HepG2 (cell line): ENCODE results near the gene RALY. TPM values are rescaled to one million over a fixed set of nuclear protein-coding genes. Genes with fewer than 3 reads are reported as not detected.

Experiments
- ATAC-seq: fragments of 200-7000 bp; cut with Tn5 transposase; 3 replicates; pipeline ENCODE4 v1.9.1; 2020; ENCODE audit warnings: mild to moderate bottlenecking, moderate library complexity
- BruUV-seq: library from RNA; stranded (reverse); fragments of 400-500 nt; replicated peaks from 2 replicates; lab custom pipeline; 2021; lab: Mats Ljungman, UMichigan
- CTCF ChIA-PET: fragments of 300-600 bp; formaldehyde crosslinking; extraction: SDS; loops from one replicate; lab custom pipeline; 2021; ENCODE audit warnings: low total read pairs, inconsistent platforms, low intra/inter-chr PET ratio; lab: Yijun Ruan, JAX
- POLR2A ChIA-PET: fragments of 350-600 bp; sonication (Branson Sonifier 250); formaldehyde crosslinking; loops from one replicate; lab custom pipeline; 2020; ENCODE audit warnings: antibody characterized with exemption, inconsistent platforms; lab: Yijun Ruan, JAX
- DNase-seq: peaks from one replicate; pipeline ENCODE4 v3.0.0-alpha.2; 2015; ENCODE audit warnings: low spot score
- FAIRE-seq: peaks from 3 replicates; lab custom pipeline; 2011; peaks lifted over from hg19 to GRCh38; lab: Jason Lieb, UNC
- H2AFZ ChIP-seq: one replicate; pipeline ENCODE4 v1.6.1; 2011; ENCODE audit warnings: low read length, inconsistent platforms
- H3K27ac ChIP-seq: fragments of 300-600 bp; 3 replicates; pipeline ENCODE4 v1.8.0; 2011; ENCODE audit warnings: mixed run types, mild to moderate bottlenecking, mixed read lengths, low read length, inconsistent platforms; ENCODE audit not compliant: insufficient read depth; ENCODE audit errors: extremely low read length
- H3K27me3 ChIP-seq, 2 experiments: fragments of 200-600 bp in 1 of 2; 2 replicates in 1 of 2; 3 replicates in 1 of 2; pipeline versions ENCODE4 v1.6.0 to v1.8.0; 2011; ENCODE audit warnings: low read length in 2 of 2, mild to moderate bottlenecking in 2 of 2, moderate library complexity in 2 of 2, inconsistent platforms in 1 of 2; ENCODE audit not compliant: insufficient read depth in 2 of 2, control insufficient read depth in 1 of 2
- H3K36me3 ChIP-seq, 2 experiments: fragments of 200-600 bp in 1 of 2; replicated peaks in 1 of 2; 2 replicates in 1 of 2; 3 replicates in 1 of 2; pipeline versions ENCODE4 v1.5.1 to v1.8.0; 2011; ENCODE audit warnings: low read length in 2 of 2, inconsistent platforms in 1 of 2; ENCODE audit not compliant: insufficient read depth in 2 of 2, control insufficient read depth in 1 of 2
- H3K4me1 ChIP-seq: 2 replicates; pipeline ENCODE4 v1.5.1; 2012; ENCODE audit warnings: low read length, inconsistent platforms; ENCODE audit not compliant: insufficient read depth
- H3K4me2 ChIP-seq: 2 replicates; pipeline ENCODE4 v1.6.0; 2011; ENCODE audit warnings: low read depth, low read length, inconsistent platforms
- H3K4me3 ChIP-seq, 3 experiments: fragments of 200-600 bp in 1 of 3; sonication (generic), shearing (Covaris generic) in 1 of 3; replicated peaks in 1 of 3; 2 replicates each; pipeline ENCODE4 v1.5.1; 2011 to 2016; ENCODE audit warnings: low read length in 3 of 3, inconsistent platforms in 2 of 3, low read depth in 2 of 3, mild to moderate bottlenecking in 2 of 3, control low read depth in 1 of 3, mixed read lengths in 1 of 3; ENCODE audit not compliant: insufficient read depth in 1 of 3
- H3K79me2 ChIP-seq: one replicate; pipeline ENCODE4 v1.6.1; 2011; ENCODE audit warnings: low read length, inconsistent platforms; ENCODE audit not compliant: insufficient read depth
- H3K9ac ChIP-seq: 2 replicates; pipeline ENCODE4 v1.6.0; 2011; ENCODE audit warnings: mild to moderate bottlenecking, low read depth, low read length, inconsistent platforms; ENCODE audit not compliant: insufficient read depth
- H3K9me3 ChIP-seq: 2 replicates; pipeline ENCODE4 v1.5.1; 2012; ENCODE audit warnings: mild to moderate bottlenecking, low read length
- H4K20me1 ChIP-seq: 2 replicates; pipeline ENCODE4 v1.6.0; 2011; ENCODE audit warnings: inconsistent platforms, mild to moderate bottlenecking, low read length, moderate library complexity; ENCODE audit not compliant: insufficient read depth
- MLXIP ChIP-seq: sonication (generic); formaldehyde crosslinking; IDR thresholded peaks from 2 replicates; pipeline ENCODE4 v1.9.0; 2021; ENCODE audit warnings: missing genetic modification reagents, borderline replicate concordance
- SP1 ChIP-seq, 2 experiments: fragments of 450-650 bp in 1 of 2; sonication (generic) in 1 of 2; formaldehyde crosslinking in 1 of 2; IDR thresholded peaks; 2 replicates each; pipeline versions ENCODE4 v1.4.0 to v1.6.1; 2016 to 2020; ENCODE audit warnings: missing genetic modification reagents in 1 of 2
- SP2 ChIP-seq: sonication (generic); formaldehyde crosslinking; IDR thresholded peaks from 2 replicates; pipeline ENCODE4 v1.5.1; 2020; ENCODE audit warnings: mild to moderate bottlenecking, missing genetic modification reagents
- ZNF549 ChIP-seq: sonication (generic); formaldehyde crosslinking; IDR thresholded peaks from 2 replicates; pipeline ENCODE4 v1.5.0; 2020; ENCODE audit warnings: missing genetic modification reagents
- ZNF720 ChIP-seq: sonication (generic); formaldehyde crosslinking; IDR thresholded peaks from 2 replicates; pipeline ENCODE4 v1.4.0; 2020; ENCODE audit warnings: missing genetic modification reagents
- ZZZ3 ChIP-seq: sonication (generic); formaldehyde crosslinking; IDR thresholded peaks from 2 replicates; pipeline ENCODE4 v1.4.0; 2020; ENCODE audit warnings: missing genetic modification reagents, mild to moderate bottlenecking, borderline replicate concordance
- WGBS: methylation state at CpG from one replicate; pipeline ENCODE4 v1.1.6; 2017; ENCODE audit warnings: low lambda C conversion rate; 5-methylcytosine and 5-hydroxymethylcytosine counted together
- in situ Hi-C: cut with HindIII; loops from 2 replicates; pipeline ENCODE4 v1.10.0; 2017; ENCODE audit warnings: low pct_unique_long_range_greater_than_20kb; ENCODE audit not compliant: extremely low pct_ligation_motif_present
- intact Hi-C: fragments of 100-400 bp; cut with micrococcal nuclease; formaldehyde crosslinking; loops from one replicate; pipeline ENCODE4 v1.10.0; 2022; ENCODE audit not compliant: unreplicated experiment
- polyA plus RNA-seq, 8 experiments: library from polyadenylated mRNA; depleted of rRNA in 3 of 8; stranded (reverse) in 7 of 8; unstranded in 1 of 8; fragments of >200 nt; fragmentation: Illumina TruSeq in 4 of 8; extraction: Trizol in 4 of 8; gene quantifications; 2 replicates each; pipeline versions ENCODE4 v1.2.1 to v1.2.3, GENCODE V29; 2011 to 2016; ENCODE audit warnings: low read depth in 4 of 8, missing spikeins in 1 of 8, mixed read lengths in 1 of 8; ENCODE audit not compliant: insufficient read depth in 1 of 8
- total RNA-seq, 5 experiments: library from RNA; depleted of rRNA; stranded (reverse); fragments of >200 nt; fragmentation: Illumina TruSeq; extraction: Trizol; gene quantifications; 2 replicates each; pipeline ENCODE4 v1.2.3, GENCODE V29; 2016; ENCODE audit warnings: low read depth in 1 of 5

RALY gene
- total and polyA plus RNA-seq, 2 of the 13 experiments (the other 11 are each of a cell fraction or from before 2014, with no cell fraction given) = 178 to 186 TPM

GRCh38 chr20:33979094-33979493, 14.6 kb upstream of the RALY start:
- intact Hi-C loops = no loop called here
- CTCF ChIA-PET = no interaction called here
- Histone ChIP-seq H2AFZ (no peak overlapping the region), H3K4me3 (no peak overlapping the region), H3K27ac (no peak overlapping the region), H3K9me3 (peaks cover 6% of the 10 kb centered on the region), H3K27me3 (peaks cover 0 to 19% of the 10 kb centered on the region in 2 experiments; a peak in 1 of 5 replicates), H3K4me1 (no peaks in the 10 kb centered on the region), H3K9ac (no peak overlapping the region), H4K20me1 (no peaks in the 10 kb centered on the region), H3K79me2 (no peaks in the 10 kb centered on the region), H3K36me3 (no peaks in the 10 kb centered on the region), H3K4me2 (no peak overlapping the region)
- WGBS = 17% methylated on average over 2 of the region's 2 CpGs
- no peak for TF ChIP-seq ZNF549 (CRISPR knock-in tag)
- TF ChIP-seq ZZZ3 (CRISPR knock-in tag) = no peak
- no peak for TF ChIP-seq SP2
- no peak for TF ChIP-seq SP1 (IDR thresholded peaks at IDR 0.05)
- TF ChIP-seq SP1 (CRISPR knock-in tag; IDR thresholded peaks at IDR 0.05) = no peak
- TF ChIP-seq ZNF720 = no peak
- TF ChIP-seq MLXIP (CRISPR knock-in tag) = no peak
- FAIRE-seq (no peak), DNase-seq (no peak), ATAC-seq (no peak)
- in situ Hi-C loops = no loop called here
- BruUV-seq = no TSS peak
- POLR2A ChIA-PET = interaction anchor here (2.4 kb wide), 1 partner anchor 26 kb away, joined by 5 read pairs; no protein-coding TSS in a partner anchor
